Colonic mucosa (tissue), 4 donors: Measurements from ENCODE around the gene PARD3B. TPM values are rescaled to one million over a fixed set of nuclear protein-coding genes. Genes with fewer than 3 reads are reported as not detected.

Experiments used
- DNase-seq: peaks from one replicate; pipeline ENCODE4 v3.0.0-alpha.2; 2020
- H3K27ac ChIP-seq: fragments of 200-600 bp; one replicate; pipeline ENCODE4 v1.8.0; 2021
- H3K27me3 ChIP-seq: fragments of 200-600 bp; one replicate; pipeline ENCODE4 v1.8.0; 2021
- H3K36me3 ChIP-seq: fragments of 200-600 bp; one replicate; pipeline ENCODE4 v1.8.0; 2021
- H3K4me1 ChIP-seq: fragments of 200-600 bp; one replicate; pipeline ENCODE4 v1.8.0; 2021; ENCODE audit warnings: mild to moderate bottlenecking
- H3K4me3 ChIP-seq: fragments of 200-600 bp; one replicate; pipeline ENCODE4 v1.8.0; 2021
- H3K9ac ChIP-seq, 2 donors: one replicate each; pipeline ENCODE4 v1.7.0; 2013; ENCODE audit warnings: control low read depth in 2 of 2, low read depth in 2 of 2, low read length in 2 of 2
- H3K9me3 ChIP-seq: fragments of 200-600 bp; one replicate; pipeline ENCODE4 v1.8.0; 2021
- intact Hi-C: fragments of 100-400 bp; cut with DNase I; formaldehyde crosslinking; loops from one replicate; pipeline ENCODE4 v1.14.1; 2022
- total RNA-seq, 2 donors: library from RNA; stranded (reverse); fragmentation: NEBNext Ultra II Directional in 1 of 2; extraction: Animal tissue kit (Norgen Biotek cat#: 25700) in 1 of 2; gene quantifications; one replicate each; pipeline ENCODE4 v1.2.1, GENCODE V29; 2021
- TF ChIP-seq, protein P1 (sequence below): fragments of 200-600 bp; IDR thresholded peaks from one replicate; pipeline ENCODE4 v1.8.0; 2022; ENCODE audit warnings: antibody characterized with exemption, mild to moderate bottlenecking
- donor health status: healthy.
- donor health status: DM: no; HTN: no; CAD: no.
- donor health status: DM: no; HTN: no; CAD: no.

The PARD3B gene
- total RNA-seq, 2 donors from 2014 or later, result 20.0 to 24.2 TPM

DNA sequence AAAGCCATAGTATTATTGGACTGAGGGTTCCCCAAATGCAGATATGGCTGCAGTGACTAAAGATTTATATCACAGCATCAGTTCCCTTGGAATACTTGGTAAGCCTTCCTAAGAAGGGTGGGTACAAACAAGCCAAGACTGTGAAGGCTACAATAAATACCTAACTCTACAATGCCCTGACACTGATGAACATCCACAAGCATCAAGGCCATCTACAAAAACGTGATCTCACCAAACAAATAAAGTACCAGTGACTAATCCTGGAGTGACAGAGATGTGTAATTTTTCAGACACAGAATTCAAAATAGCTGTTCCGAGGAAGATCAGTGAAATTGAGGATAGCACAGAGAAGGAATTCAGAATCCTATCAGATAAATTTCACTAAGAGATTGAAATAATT lies 254.5 kb downstream of the PARD3B start:
- H3K27me3 ChIP-seq, result no peaks in the 10 kb centered on the region
- TF ChIP-seq, protein P1, sequence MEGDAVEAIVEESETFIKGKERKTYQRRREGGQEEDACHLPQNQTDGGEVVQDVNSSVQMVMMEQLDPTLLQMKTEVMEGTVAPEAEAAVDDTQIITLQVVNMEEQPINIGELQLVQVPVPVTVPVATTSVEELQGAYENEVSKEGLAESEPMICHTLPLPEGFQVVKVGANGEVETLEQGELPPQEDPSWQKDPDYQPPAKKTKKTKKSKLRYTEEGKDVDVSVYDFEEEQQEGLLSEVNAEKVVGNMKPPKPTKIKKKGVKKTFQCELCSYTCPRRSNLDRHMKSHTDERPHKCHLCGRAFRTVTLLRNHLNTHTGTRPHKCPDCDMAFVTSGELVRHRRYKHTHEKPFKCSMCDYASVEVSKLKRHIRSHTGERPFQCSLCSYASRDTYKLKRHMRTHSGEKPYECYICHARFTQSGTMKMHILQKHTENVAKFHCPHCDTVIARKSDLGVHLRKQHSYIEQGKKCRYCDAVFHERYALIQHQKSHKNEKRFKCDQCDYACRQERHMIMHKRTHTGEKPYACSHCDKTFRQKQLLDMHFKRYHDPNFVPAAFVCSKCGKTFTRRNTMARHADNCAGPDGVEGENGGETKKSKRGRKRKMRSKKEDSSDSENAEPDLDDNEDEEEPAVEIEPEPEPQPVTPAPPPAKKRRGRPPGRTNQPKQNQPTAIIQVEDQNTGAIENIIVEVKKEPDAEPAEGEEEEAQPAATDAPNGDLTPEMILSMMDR, result no peak
- intact Hi-C loops, result no loop called here
- no peak overlapping the region for H3K4me3 ChIP-seq
- no peaks in the 10 kb centered on the region for H3K36me3 ChIP-seq
- no peak for DNase-seq
- no peaks in the 10 kb centered on the region for H3K9me3 ChIP-seq
- no peaks in the 10 kb centered on the region for H3K4me1 ChIP-seq
- H3K27ac ChIP-seq, result no peak overlapping the region
- H3K9ac ChIP-seq, result no peak overlapping the region

DNA sequence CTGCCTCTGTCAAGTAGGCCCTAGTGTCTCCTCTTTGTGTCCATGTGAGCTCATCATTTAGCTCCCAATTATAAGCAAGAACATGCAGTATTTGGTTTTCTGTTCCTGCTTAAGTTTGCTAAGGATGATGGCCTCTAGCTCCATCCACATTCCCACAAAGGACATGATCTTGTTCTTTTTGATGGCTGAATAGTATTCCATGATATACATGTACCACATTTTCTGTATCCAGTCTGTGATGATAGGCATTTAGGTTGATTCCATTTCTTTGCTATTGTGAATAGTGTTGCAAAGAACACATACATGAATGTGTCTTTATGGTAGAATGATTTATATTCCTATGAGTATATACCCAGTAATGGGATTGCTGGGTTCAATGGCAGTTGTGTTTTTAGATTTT lies 263.2 kb downstream of the PARD3B start:
- no peak overlapping the region for H3K9ac ChIP-seq
- H3K36me3 ChIP-seq, result no peaks in the 10 kb centered on the region
- no peak overlapping the region for H3K4me3 ChIP-seq
- H3K27ac ChIP-seq, result no peak overlapping the region
- intact Hi-C loops, result no loop called here
- H3K27me3 ChIP-seq, result no peaks in the 10 kb centered on the region
- no peak for DNase-seq
- H3K9me3 ChIP-seq, result no peaks in the 10 kb centered on the region
- H3K4me1 ChIP-seq, result no peaks in the 10 kb centered on the region
- TF ChIP-seq, protein P1, result no peak

DNA sequence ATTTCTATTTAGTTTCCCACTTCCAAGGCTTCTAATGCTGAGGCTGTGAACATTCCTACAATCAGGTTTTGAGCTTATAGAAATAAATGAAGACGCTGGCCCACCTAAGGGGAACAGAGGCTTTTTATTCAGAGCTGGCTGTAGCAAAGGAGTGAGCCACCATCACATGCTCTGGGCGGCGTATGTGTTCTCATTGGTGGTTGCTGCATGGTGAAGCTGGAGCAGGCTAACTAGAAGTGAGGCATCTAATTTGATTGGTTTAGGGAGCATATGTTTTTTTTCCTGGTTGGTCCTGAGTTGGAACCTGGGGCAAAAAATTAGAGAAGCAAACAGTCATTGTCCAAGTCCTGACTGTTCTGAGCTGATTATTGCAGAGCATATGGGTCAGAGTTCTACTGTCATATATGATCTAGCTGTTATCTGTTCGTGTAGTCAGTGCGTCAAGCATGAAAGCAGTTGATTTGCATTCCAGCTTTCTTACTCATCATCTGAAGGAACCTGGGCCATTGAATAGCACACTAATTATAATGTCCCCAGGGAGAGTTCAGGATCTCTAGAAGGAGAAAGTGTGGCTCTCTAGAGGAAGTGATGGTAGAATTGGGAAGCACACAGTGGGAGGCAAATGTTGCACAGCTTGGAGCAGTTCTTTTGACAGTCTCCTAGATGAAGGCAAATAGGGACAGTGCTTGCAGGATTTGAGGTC lies 279.6 kb downstream of the PARD3B start:
- no peaks in the 10 kb centered on the region for H3K36me3 ChIP-seq
- DNase-seq, result no peak
- intact Hi-C loops, result no loop called here
- no peaks in the 10 kb centered on the region for H3K4me1 ChIP-seq
- no peak overlapping the region for H3K9ac ChIP-seq
- H3K9me3 ChIP-seq, result no peaks in the 10 kb centered on the region
- no peaks in the 10 kb centered on the region for H3K27me3 ChIP-seq
- no peak overlapping the region for H3K27ac ChIP-seq
- TF ChIP-seq, protein P1, result no peak
- H3K4me3 ChIP-seq, result no peak overlapping the region

DNA sequence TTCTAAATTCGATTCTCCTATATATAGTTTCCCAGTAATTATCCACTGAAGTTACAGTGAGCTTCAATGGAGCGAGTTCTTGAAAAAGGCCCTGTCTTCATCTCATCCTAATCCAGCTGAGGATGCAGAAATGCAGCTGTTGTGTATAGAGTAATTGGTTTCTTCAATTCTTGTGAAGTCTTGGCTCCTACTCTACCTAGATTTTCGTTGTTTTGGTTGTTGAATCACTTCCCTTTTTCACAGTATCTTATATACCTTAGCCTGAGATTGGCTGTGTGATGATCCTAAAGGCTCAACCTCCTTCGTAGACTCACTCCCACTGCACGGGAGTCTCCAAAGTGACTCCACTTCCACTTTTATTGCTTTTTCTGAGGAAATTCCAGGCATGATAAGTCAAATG lies 280.4 kb downstream of the PARD3B start:
- Histone ChIP-seq H3K9ac (no peak overlapping the region), H3K27ac (no peak overlapping the region), H3K4me3 (no peak overlapping the region), H3K4me1 (no peaks in the 10 kb centered on the region), H3K9me3 (no peaks in the 10 kb centered on the region), H3K27me3 (no peaks in the 10 kb centered on the region), H3K36me3 (no peaks in the 10 kb centered on the region)
- intact Hi-C loops, result no loop called here
- DNase-seq, result no peak
- TF ChIP-seq, protein P1, result no peak

DNA sequence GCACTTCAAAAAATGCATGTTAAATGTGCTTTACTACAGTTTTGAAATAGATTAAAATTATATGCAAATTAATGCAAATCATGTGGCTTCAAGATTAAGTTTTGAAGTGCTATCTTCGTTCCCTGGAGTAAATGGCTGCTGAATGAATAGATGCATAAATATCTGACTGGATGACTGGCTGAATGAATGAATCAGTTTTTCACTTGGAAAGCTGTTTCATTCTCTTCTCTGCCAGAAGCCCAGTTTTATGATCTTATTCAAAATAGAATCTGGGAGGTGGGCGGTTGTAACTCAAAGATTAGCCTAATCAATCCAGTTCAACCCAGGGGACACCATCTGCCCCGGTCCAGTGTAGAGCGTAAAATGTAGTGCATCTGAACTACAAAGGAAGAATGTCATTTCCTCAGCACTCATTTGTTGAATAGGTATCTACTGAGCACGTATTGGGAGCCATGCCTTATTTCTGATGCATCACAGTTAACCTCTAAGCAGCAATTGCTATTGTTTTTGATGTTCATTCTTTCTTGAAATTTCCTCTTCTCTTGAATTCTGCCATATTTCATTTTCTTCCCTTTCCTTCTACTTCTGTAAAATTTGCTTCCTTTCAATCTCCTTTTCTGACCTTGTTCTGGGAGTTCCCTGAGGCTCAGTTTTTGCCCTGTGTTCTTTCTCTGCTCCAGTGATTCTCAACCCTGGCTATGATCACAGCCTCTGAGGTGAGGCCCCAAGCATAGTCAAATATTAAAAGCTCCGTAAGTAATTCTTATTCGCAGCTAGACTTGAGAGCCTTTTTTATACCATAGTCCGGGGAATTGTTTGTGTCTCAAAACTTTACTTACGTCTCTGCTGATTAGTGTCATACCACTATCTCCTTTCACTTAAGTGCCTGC lies 282.7 kb downstream of the PARD3B start:
- H3K9me3 ChIP-seq, result no peaks in the 10 kb centered on the region
- H3K27me3 ChIP-seq, result no peaks in the 10 kb centered on the region
- H3K36me3 ChIP-seq, result no peaks in the 10 kb centered on the region
- no peak overlapping the region for H3K4me3 ChIP-seq
- H3K9ac ChIP-seq, result no peak overlapping the region
- H3K27ac ChIP-seq, result no peak overlapping the region
- no peak for DNase-seq
- TF ChIP-seq, protein P1, result no peak
- no peaks in the 10 kb centered on the region for H3K4me1 ChIP-seq
- intact Hi-C loops, result no loop called here
